AG08396 (cell line): ENCODE results near the gene RNF144A.

Experiments
- DNase-seq: peaks from one replicate; pipeline ENCODE4 v3.0.0; 2012; ENCODE audit warnings: low spot score, mixed read lengths

The RNF144A gene

GRCh38 chr2:6947929-6948676, 30.9 kb downstream of the RNF144A start:
- DNase-seq: no peak

- no peak for DNase-seq
These were observed 31.6 kb downstream of the RNF144A start for GRCh38 chr2:6948677-6949351.

GRCh38 chr2:6951046-6951445, 33.8 kb downstream of the RNF144A start:
- no peak for DNase-seq

- no peak for DNase-seq
These were observed 34.9 kb downstream of the RNF144A start for GRCh38 chr2:6952101-6952500.

GRCh38 chr2:6954586-6954985, 37.4 kb downstream of the RNF144A start:
- no peak for DNase-seq

- DNase-seq: no peak
These were observed 38.4 kb downstream of the RNF144A start for GRCh38 chr2:6955511-6956136.

- no peak for DNase-seq
These were observed 39.4 kb downstream of the RNF144A start for GRCh38 chr2:6956566-6956965.

- no peak for DNase-seq
These were observed 40.0 kb downstream of the RNF144A start for GRCh38 chr2:6957031-6957714.

- no peak for DNase-seq
These were observed 40.9 kb downstream of the RNF144A start for GRCh38 chr2:6957910-6958615.

- no peak for DNase-seq
These were observed 41.5 kb downstream of the RNF144A start for GRCh38 chr2:6958616-6959235.

GRCh38 chr2:6959751-6960150, 42.5 kb downstream of the RNF144A start:
- no peak for DNase-seq

- no peak for DNase-seq
These were observed 43.4 kb downstream of the RNF144A start for GRCh38 chr2:6960659-6961058.

GRCh38 chr2:6963727-6964126, 46.5 kb downstream of the RNF144A start:
- DNase-seq: no peak

GRCh38 chr2:6965071-6965795, 48.0 kb downstream of the RNF144A start:
- no peak for DNase-seq

- DNase-seq: no peak
These were observed 49.3 kb downstream of the RNF144A start for GRCh38 chr2:6966446-6966940.

GRCh38 chr2:6967301-6967700, 50.1 kb downstream of the RNF144A start:
- no peak for DNase-seq

GRCh38 chr2:6968319-6969100, 51.3 kb downstream of the RNF144A start:
- no peak for DNase-seq

GRCh38 chr2:6970551-6970950, 53.3 kb downstream of the RNF144A start:
- DNase-seq: no peak

GRCh38 chr2:6970976-6971480, 53.8 kb downstream of the RNF144A start:
- no peak for DNase-seq

- no peak for DNase-seq
These were observed 54.3 kb downstream of the RNF144A start for GRCh38 chr2:6971502-6971901.
